NCI-H2029 treated with DMSO at 0.1 percent for 48 hours (cell line): ENCODE data around the gene GALNT17.
A peak's percentile ranks its signal among the peaks of the same experiment; 100 is the strongest.

ENCODE experiments used
- DNase-seq: peaks from one replicate; lab custom pipeline; 2025; lab: John Stamatoyannopoulos, UW

GALNT17 gene

GRCh38 chr7:71459132-71459531 lies 327.2 kb downstream of the GALNT17 start:
- DNase-seq = no peak

- DNase-seq = no peak
Observed at GRCh38 chr7:71461572-71461971, 329.6 kb downstream of the GALNT17 start.

GRCh38 chr7:71465741-71466189 lies 333.8 kb downstream of the GALNT17 start:
- DNase-seq = no peak

DNA sequence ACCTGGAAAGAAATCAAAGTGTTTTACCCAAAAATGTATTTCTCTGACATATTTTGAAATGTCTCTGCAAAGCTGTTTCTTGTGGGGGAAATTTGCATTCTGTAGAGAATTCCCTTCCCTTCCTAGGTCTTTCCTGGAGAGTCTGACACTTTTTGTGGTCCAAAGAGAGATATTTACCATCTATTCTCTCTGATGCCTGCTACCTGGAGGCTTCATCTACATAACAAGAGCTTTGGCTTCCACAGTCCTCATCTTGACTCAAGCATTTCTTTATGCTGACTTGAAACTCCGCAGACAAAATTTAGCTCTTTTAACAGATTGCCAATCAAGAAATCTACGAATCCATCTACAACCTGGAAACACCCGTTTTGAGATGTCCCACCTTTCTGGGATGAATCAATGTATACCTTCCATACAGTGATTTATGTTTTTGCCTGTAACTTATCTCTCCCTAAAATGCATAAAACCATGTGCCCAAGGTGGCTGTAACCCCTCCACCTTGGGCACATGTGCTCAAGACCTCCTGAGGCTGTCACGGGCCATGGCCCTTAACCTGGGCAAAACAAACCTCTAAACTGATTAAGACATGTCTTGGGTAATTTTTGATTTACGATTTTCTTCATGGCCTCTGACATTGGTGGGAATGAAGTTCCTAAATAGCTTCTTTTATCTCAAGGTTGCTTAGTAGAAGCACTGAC lies 334.7 kb downstream of the GALNT17 start:
- DNase-seq = no peak

- DNase-seq = no peak
Observed at GRCh38 chr7:71470326-71470725, 338.4 kb downstream of the GALNT17 start.

- no peak for DNase-seq
Observed at GRCh38 chr7:71470830-71471229, 338.9 kb downstream of the GALNT17 start.

DNA sequence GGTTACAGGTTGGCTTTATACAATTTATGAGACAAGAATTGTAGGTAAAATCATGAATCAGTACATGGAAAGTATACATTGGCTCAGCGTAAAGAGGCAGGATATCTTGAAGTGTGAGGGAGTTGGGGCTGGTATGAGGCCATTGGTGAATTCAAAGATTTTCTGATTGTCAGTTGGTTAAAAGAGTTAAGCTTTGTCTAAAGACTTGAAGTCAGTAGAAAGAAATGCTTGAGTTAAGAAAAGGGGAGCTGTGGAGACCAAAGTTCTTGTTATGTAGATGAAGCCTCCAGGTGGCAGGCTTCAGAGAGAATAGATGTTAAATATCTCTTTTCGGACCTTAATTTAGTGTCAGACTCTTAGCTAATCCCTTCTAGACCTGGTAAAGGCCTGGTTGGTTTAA lies 341.0 kb downstream of the GALNT17 start:
- no peak for DNase-seq

DNA sequence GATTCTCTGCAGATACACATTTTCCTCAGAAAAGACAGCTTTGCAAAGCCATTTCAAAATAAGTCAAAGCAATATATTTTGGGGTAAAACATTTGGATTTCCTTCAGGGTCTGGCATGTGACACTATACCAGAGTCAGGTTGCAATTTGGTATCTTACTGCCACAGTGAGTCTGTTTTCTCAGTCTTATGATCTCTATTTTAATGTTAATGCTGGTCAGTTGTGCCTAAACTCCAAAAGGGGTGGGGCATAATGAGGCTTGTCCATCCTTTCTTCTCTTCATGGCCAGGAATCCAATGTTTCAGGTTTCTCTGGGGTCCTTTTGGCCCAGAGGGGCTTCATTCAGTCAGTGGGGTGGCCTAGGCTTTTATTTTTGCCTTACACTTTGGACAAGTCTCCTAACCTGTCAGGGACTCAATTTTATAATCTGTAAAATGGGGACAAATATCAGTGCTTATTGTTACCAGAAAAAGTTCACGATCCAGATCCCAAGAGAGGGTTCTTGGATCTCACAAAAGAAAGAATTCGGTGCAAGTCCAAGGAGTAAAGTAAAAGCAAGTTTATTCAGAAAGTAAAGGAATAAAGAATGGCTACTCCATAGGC lies 341.5 kb downstream of the GALNT17 start:
- no peak for DNase-seq

DNA sequence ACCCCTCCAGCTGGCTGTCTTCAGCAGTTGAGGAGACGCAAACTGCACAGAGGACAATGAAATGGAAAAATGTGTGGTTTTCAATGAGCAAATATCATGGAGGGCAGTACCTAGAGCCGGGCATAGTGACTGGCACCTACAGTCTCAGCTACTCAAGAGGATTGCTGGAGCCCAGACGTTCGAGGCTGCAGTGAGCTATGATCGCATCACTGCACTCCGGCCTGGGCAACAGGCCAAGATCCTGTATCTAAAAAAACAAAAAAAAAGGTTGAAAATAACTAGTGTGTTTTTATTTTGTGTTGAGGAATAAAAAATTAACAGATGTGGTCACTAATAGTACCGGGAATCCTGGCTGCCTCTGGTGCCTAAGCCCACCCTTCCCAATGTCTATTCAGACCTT lies 345.5 kb downstream of the GALNT17 start:
- DNase-seq = no peak

DNA sequence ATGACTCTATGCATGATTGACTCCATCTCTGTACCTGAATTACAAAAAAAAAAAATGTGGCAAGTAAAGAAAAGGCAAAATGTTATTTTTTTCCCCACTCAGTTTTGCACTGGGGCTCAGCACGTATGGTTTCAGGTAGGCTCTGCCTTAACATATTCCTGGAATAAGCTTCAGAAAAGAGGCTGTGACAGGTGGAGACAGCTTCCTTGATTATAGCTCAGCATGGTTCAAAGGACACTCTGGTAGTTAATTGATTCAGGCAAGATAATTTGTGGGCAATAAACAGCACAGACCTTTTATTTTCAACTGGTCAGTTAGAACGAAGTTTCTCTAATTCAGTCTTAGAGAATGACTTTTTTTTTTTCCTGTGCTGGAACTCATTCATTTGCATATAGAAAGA lies 347.3 kb downstream of the GALNT17 start:
- DNase-seq = no peak

DNA sequence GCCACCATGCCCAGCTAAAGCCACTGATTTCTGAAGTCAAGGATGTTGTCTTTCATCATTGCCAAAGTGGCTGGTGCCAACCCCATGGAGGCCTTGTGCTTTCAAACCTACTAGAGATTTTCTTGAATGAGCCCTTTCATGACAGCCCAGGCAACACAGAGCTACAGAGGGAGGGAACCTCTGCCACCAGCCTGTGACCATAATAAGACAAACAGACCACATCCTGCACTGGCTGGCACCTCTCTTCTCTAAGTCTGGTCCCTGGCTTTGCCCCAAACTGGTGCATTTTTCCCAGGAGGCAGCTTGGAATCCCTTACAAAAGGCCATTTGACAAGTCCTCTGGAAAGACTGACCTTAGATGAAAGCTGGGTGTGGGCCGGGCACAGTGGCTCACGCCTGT lies 348.8 kb downstream of the GALNT17 start:
- peak; percentile 85 for DNase-seq

DNA sequence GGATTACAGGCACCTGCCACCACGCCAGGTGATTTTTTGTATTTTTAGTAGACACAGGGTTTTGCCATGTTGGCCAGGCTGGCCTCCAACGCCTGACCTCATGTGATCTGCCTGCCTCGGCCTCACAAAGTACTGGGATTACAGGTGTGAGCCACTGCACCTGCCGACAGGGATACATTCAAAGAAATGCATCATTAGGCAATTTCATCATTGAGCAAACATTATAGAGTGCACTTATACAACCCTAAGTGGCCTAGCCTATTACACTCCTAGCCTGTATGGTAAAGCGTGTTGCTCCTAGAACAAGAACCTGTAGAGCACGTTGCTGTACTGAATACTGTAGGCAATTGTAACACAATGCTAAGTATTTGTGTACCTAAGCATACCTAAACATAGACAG lies 350.3 kb downstream of the GALNT17 start:
- DNase-seq = peak; percentile 99

GRCh38 chr7:71484380-71484779 lies 352.4 kb downstream of the GALNT17 start:
- DNase-seq = no peak

GRCh38 chr7:71485586-71485985 lies 353.6 kb downstream of the GALNT17 start:
- no peak for DNase-seq

GRCh38 chr7:71486414-71486813 lies 354.5 kb downstream of the GALNT17 start:
- DNase-seq = no peak

GRCh38 chr7:71486856-71487628 lies 355.1 kb downstream of the GALNT17 start:
- DNase-seq = no peak

DNA sequence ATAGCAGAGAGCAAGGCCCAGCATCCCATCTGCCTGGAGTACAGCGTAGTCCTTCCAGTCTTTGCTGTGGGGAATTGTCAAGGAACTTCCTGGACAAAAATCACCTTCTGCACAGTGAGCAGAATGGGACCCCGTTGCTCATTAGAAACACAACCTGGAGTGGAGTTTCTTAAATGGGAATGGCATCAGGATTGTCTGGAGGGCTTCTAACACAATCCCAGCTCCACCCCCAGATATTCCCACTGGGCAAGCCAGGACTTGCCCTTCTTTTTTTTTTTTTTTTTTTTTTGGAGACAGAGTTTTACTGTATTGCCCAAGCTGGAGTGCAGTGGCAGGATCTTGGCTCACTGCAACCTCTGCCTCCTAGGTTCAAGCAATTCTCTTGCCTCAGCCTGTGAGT lies 356.4 kb downstream of the GALNT17 start:
- DNase-seq = no peak

- DNase-seq = no peak
Observed at GRCh38 chr7:71491336-71491735, 359.4 kb downstream of the GALNT17 start.

DNA sequence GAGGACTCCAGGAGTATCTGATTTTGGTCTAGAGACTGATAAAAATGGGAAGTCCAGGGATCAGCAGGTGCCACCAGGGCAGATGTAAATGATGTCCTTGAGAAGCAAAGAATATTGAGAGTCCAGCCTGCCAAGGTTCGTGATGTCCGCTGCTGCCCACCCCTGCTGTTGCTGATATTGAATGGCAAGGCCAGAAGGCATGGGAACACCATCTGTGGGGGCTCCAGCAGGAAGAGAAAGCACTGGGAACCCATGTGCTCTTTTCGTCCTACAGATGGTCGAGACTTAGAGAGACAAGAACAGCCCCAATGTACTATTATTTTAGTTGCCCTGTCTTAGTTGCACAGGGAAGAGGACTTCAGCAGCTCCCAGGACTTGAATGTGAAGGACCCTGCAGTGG lies 363.9 kb downstream of the GALNT17 start:
- DNase-seq = no peak

DNA sequence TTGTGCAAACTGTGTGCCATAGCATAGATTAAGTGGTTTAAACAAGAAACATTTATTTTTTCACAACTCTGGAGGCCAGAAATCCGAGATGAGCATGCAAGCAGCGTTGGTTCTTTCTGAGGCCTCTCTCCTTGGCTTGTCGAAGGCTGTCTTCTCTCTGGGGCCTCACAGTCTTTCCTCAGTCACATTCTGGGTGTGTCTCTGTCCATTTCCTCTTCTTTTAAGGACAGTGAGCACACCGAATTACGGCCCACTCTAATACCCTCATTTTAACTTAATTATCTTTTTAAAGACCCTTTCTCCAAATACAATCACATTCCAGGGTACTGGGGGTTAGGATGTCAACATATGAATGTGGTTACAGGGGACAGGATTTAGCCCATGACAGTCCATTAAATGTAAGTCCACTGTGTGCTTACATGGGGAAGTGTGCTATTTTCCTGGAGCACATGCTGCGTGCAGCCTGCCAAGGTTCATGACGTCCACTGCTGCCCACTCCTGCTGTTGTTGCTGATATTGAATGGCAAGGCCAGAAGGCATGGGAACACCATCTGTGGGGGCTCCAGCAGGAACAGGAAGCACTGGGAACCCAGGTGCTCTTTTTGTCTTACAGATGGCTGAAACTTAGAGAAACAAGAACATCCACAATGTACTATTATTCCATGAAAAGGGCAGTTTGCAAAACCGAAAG lies 365.5 kb downstream of the GALNT17 start:
- no peak for DNase-seq

GRCh38 chr7:71498381-71498780 lies 366.4 kb downstream of the GALNT17 start:
- DNase-seq = no peak

GRCh38 chr7:71504697-71505441 lies 372.9 kb downstream of the GALNT17 start:
- DNase-seq = no peak
